Cardiac muscle cell (in vitro differentiated cells and primary cell): ENCODE data around the gene RGSL1. TPM values are rescaled to one million over a fixed set of nuclear protein-coding genes. Genes with fewer than 3 reads are reported as not detected.

Experiments used
- DNase-seq, 2 donors: peaks; one replicate each; pipeline versions ENCODE4 v3.0.0 to v3.0.0-alpha.2; 2010 to 2017; ENCODE audit warnings: low read depth in 1 of 2, low spot score in 1 of 2
- H3K27ac ChIP-seq: fragments of 200-600 bp; sonication (generic); 2 replicates; pipeline ENCODE4 v1.5.1; 2016
- H3K27me3 ChIP-seq: fragments of 200-600 bp; sonication (generic); 2 replicates; pipeline ENCODE4 v1.6.0; 2016; ENCODE audit warnings: control low read depth
- H3K36me3 ChIP-seq: fragments of 200-600 bp; sonication (generic); 2 replicates; pipeline ENCODE4 v1.5.1; 2016; ENCODE audit warnings: control low read depth
- H3K4me1 ChIP-seq: fragments of 200-600 bp; sonication (generic); 2 replicates; pipeline ENCODE4 v1.8.1; 2017; ENCODE audit warnings: low read depth, mild to moderate bottlenecking, mixed run types
- H3K4me3 ChIP-seq: fragments of 200-600 bp; sonication (generic); 2 replicates; pipeline ENCODE4 v1.5.1; 2016; ENCODE audit warnings: mild to moderate bottlenecking
- H3K9me3 ChIP-seq: fragments of 200-600 bp; sonication (generic); 2 replicates; pipeline ENCODE4 v1.5.1; 2017; ENCODE audit warnings: low read depth, mild to moderate bottlenecking, control low read depth
- polyA plus RNA-seq: library from polyadenylated mRNA; unstranded; fragments of >200 nt; fragmentation: Nextera tagmentation; extraction: Ambion mirVana; gene quantifications from 2 replicates; pipeline ENCODE4 v1.2.1, GENCODE V29; 2016
- total RNA-seq: library from RNA; depleted of rRNA; stranded (reverse); fragments of >200 nt; gene quantifications from 2 replicates; pipeline ENCODE4 v1.2.3, GENCODE V29; 2016
- TF ChIP-seq, protein P1 (sequence below): IDR thresholded peaks from 2 replicates; pipeline ENCODE4 v1.5.1; 2012; ENCODE audit warnings: low read depth, mild to moderate bottlenecking, low read length

The RGSL1 gene
- total and polyA plus RNA-seq, 2 experiments from 2014 or later = not detected

DNA sequence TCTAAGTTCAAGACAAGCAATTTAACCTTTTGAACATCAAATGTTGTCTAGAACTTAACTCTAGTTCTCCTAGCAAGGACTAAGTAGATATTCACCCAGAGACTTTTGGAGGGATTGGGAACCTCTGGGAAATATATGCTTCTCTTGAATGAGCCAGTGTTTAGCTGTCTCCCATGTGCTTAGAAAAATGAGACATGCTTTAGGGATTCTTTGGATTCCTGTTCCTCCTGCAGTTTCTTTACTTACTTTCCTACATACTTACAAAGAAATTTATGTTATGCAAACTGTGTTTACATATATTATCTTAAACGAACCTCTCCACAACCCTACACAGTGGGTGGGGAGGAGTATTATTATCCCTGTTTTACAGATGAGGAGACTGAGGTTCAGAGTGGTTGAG, 99.9 kb downstream of the RGSL1 start:
- Histone ChIP-seq H3K27me3 (no peaks in the 10 kb centered on the region), H3K27ac (no peak overlapping the region), H3K4me1 (no peaks in the 10 kb centered on the region), H3K9me3 (no peaks in the 10 kb centered on the region), H3K4me3 (no peak overlapping the region), H3K36me3 (no peaks in the 10 kb centered on the region)
- TF ChIP-seq, protein P1, sequence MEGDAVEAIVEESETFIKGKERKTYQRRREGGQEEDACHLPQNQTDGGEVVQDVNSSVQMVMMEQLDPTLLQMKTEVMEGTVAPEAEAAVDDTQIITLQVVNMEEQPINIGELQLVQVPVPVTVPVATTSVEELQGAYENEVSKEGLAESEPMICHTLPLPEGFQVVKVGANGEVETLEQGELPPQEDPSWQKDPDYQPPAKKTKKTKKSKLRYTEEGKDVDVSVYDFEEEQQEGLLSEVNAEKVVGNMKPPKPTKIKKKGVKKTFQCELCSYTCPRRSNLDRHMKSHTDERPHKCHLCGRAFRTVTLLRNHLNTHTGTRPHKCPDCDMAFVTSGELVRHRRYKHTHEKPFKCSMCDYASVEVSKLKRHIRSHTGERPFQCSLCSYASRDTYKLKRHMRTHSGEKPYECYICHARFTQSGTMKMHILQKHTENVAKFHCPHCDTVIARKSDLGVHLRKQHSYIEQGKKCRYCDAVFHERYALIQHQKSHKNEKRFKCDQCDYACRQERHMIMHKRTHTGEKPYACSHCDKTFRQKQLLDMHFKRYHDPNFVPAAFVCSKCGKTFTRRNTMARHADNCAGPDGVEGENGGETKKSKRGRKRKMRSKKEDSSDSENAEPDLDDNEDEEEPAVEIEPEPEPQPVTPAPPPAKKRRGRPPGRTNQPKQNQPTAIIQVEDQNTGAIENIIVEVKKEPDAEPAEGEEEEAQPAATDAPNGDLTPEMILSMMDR = no peak
- no peak for DNase-seq

DNA sequence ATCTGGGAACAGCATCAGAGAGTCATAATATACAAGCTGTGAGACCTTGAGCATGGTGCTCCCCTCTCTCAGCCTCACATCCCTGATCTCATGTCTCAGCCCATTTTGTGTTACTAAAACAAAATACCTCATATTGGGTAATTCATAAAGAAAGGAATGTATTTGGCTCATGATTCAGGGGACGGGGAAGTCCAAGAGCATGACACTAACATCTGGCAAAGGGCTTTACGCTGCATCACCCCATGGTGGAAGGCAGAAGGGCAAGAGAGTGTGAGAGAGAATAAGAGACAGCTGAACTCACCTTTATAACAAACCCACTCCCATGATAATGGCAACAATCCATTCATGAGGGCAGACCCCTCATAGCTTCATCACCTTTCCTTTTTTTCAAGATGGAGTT, 102.6 kb downstream of the RGSL1 start:
- H3K4me1 ChIP-seq = no peaks in the 10 kb centered on the region
- no peak overlapping the region for H3K27ac ChIP-seq
- no peak for DNase-seq
- no peaks in the 10 kb centered on the region for H3K9me3 ChIP-seq
- H3K27me3 ChIP-seq = no peaks in the 10 kb centered on the region
- H3K4me3 ChIP-seq = no peak overlapping the region
- H3K36me3 ChIP-seq = no peaks in the 10 kb centered on the region
- TF ChIP-seq, protein P1 = no peak

DNA sequence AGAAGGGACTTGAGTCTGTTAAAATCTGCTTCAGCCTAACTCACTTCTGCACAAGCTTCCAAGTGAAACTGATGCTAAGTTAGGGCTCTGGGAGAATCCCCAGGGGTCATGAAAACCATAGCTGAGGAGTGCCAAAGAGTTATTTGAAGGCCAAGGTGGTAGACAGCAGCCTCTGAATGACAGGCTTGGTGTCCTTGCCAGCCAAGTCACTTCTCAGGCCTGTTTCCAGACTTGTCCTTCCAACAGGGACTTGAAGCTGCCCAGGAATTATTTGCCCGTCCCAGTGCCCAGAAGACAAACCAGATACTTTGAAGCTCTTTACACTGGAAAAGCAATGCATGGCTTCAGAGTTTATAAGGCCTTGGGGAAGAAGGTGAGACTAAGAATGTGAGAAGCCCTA, 105.5 kb downstream of the RGSL1 start:
- Histone ChIP-seq H3K27me3 (no peaks in the 10 kb centered on the region), H3K4me3 (no peak overlapping the region), H3K9me3 (no peaks in the 10 kb centered on the region), H3K36me3 (no peaks in the 10 kb centered on the region), H3K27ac (no peak overlapping the region), H3K4me1 (no peaks in the 10 kb centered on the region)
- TF ChIP-seq, protein P1 = no peak
- no peak for DNase-seq

DNA sequence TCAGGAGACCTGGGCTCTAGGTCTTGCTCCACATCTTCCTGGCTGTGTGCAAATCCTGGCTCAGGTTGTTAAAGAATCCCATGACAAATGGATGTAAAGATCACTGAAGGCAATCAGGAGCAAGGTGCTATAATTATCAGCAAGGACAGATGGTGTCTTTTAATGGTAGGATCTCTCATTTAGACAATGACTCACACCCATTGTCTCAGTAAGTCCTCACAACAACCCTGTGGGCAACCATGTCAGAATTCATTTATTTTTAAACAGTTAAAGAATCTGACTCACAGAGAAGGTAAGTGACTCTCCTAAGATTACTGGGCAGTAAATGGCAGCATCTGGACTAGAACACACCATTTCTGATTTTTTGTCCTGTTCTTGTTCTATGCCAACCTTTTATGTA, 106.3 kb downstream of the RGSL1 start:
- DNase-seq = no peak
- Histone ChIP-seq H3K4me3 (no peak overlapping the region), H3K4me1 (no peaks in the 10 kb centered on the region), H3K9me3 (no peaks in the 10 kb centered on the region), H3K27me3 (no peaks in the 10 kb centered on the region), H3K36me3 (no peaks in the 10 kb centered on the region), H3K27ac (no peak overlapping the region)
- TF ChIP-seq, protein P1 = no peak

DNA sequence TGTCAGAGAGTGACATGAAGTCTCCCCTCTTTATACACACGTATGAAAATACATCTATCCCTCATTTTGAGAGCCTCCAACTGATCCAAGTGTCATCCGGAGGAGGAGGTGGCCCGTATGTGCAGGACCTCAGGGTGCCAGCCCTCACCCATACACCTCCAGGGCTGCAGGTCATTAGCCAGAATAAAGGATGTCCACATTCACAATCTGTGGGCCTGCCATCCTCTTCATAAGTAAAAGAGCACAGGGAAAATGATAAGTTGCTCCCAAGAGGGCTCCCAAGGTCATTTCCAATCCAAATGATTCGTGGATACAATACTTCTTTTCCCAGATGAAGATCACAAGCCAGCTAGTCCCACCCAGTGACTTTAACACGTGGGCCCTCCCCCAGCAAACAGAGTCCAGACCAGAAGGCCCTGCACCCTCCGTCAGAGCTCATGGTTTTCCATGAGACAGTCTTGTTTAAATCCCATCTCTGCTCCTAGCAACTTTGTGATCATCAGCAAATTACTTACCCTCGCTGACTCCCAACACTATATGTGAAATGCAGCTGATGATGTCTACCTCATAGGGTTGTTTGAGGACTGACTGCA, 110.5 kb downstream of the RGSL1 start:
- no peaks in the 10 kb centered on the region for H3K36me3 ChIP-seq
- no peaks in the 10 kb centered on the region for H3K9me3 ChIP-seq
- no peak overlapping the region for H3K4me3 ChIP-seq
- TF ChIP-seq, protein P1 = no peak
- no peak overlapping the region for H3K27ac ChIP-seq
- no peaks in the 10 kb centered on the region for H3K4me1 ChIP-seq
- DNase-seq = no peak
- H3K27me3 ChIP-seq = no peaks in the 10 kb centered on the region
